Measurements from ENCODE around the gene BRD7.

DNA sequence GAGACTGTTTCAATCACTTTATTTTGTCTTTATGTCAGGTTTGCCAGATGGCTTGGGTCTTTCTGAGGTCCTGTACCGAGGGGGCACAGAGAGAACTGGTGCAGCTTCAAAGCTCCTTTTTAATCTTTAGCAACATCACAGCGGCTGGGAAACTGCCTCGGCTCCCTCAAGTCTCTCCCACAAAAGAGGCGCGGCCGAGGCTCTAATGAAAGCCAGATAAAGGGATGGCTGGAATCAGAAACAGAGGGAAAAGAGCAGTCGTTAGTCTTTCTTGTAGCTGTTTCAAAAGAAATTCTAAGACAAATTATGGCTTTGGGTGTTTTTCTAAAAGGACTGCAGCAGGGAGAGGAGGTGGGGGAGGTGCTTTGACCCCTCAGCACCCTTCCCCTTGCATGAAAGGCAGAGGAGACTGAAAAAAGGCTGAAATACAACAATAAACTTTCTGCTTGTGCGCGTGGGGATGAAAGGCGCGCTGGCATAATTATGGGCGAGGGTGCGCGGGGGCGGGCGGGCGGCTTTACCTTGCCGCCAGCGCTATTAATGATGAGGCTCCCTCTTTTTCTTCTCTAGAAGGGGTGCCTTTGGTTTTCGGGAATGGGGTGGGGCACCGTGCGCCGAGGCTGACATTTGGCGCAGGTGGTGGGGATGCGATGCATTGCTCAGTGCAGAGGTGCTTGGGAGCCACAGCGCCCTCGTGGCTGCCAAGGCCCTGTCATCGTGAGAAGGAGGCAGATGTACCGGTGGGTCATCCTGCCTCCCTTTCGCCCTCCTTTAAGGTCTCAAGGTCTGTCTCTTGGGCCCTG, 22.3 kb upstream of the BRD7 start:
- TF ChIP-seq POLR2A (IDR thresholded peaks at IDR 0.05), result no peak
- no peak for TF ChIP-seq CTCF (IDR thresholded peaks at IDR 0.05)

All from heart left ventricle (tissue), 13 donors.